GM23248 (cell line): Measurements from ENCODE around the gene LHFPL2. TPM values are rescaled to one million over a fixed set of nuclear protein-coding genes. Genes with fewer than 3 reads are reported as not detected.

Experiments used
- DNase-seq: peaks from one replicate; pipeline ENCODE4 v3.0.0-alpha.2; 2015
- H2AFZ ChIP-seq: fragments of 200-600 bp; sonication (generic); 2 replicates; pipeline ENCODE4 v1.6.1; 2016; ENCODE audit warnings: antibody characterized with exemption
- H3F3A ChIP-seq: fragments of 200-600 bp; sonication (generic); 2 replicates; pipeline ENCODE4 v1.6.1; 2016; ENCODE audit warnings: mild to moderate bottlenecking, antibody characterized with exemption, mixed run types; ENCODE audit not compliant: insufficient read depth
- H3K27ac ChIP-seq: fragments of 200-600 bp; sonication (generic); 2 replicates; pipeline ENCODE4 v1.5.1; 2016; ENCODE audit warnings: mild to moderate bottlenecking
- H3K27me3 ChIP-seq: fragments of 200-600 bp; sonication (generic); replicated peaks from 2 replicates; pipeline ENCODE4 v1.6.1; 2016; ENCODE audit warnings: mild to moderate bottlenecking; ENCODE audit not compliant: insufficient read depth
- H3K36me3 ChIP-seq: fragments of 200-600 bp; sonication (generic); 2 replicates; pipeline ENCODE4 v1.6.1; 2016; ENCODE audit warnings: low read depth, mild to moderate bottlenecking
- H3K4me1 ChIP-seq: fragments of 200-600 bp; sonication (generic); 2 replicates; pipeline ENCODE4 v1.6.1; 2016; ENCODE audit warnings: mild to moderate bottlenecking; ENCODE audit not compliant: insufficient read depth
- H3K4me2 ChIP-seq: fragments of 200-600 bp; sonication (generic); one replicate; pipeline ENCODE4 v1.6.1; 2016; ENCODE audit warnings: mild to moderate bottlenecking; ENCODE audit not compliant: unreplicated experiment
- H3K4me3 ChIP-seq: fragments of 200-600 bp; sonication (generic); 2 replicates; pipeline ENCODE4 v1.5.1; 2016; ENCODE audit warnings: mild to moderate bottlenecking
- H3K79me2 ChIP-seq: fragments of 200-600 bp; sonication (generic); 2 replicates; pipeline ENCODE4 v1.6.1; 2016; ENCODE audit warnings: mild to moderate bottlenecking; ENCODE audit not compliant: insufficient read depth
- H3K9ac ChIP-seq: fragments of 200-600 bp; sonication (generic); 2 replicates; pipeline ENCODE4 v1.6.1; 2016; ENCODE audit warnings: mild to moderate bottlenecking
- H3K9me2 ChIP-seq: fragments of 200-600 bp; sonication (generic); 2 replicates; pipeline ENCODE4 v1.6.1; 2016; ENCODE audit warnings: mixed run types, mild to moderate bottlenecking, moderate library complexity; ENCODE audit not compliant: insufficient read depth
- H3K9me3 ChIP-seq: fragments of 200-600 bp; sonication (generic); one replicate; pipeline ENCODE4 v1.6.1; 2017; ENCODE audit warnings: low read depth
- H4K20me1 ChIP-seq: fragments of 200-600 bp; sonication (generic); 2 replicates; pipeline ENCODE4 v1.6.0; 2016; ENCODE audit not compliant: insufficient read depth
- EZH2 ChIP-seq: fragments of 200-600 bp; sonication (generic); IDR thresholded peaks from 2 replicates; pipeline ENCODE4 v1.6.1; 2018; ENCODE audit warnings: antibody characterized with exemption, mild to moderate bottlenecking; ENCODE audit not compliant: insufficient read depth, poor library complexity, severe bottlenecking
- EZH2phosphoT487 ChIP-seq: fragments of 200-600 bp; sonication (generic); IDR thresholded peaks from 2 replicates; pipeline ENCODE4 v1.6.1; 2018; ENCODE audit warnings: antibody characterized with exemption, moderate library complexity, mild to moderate bottlenecking, low read depth; ENCODE audit not compliant: insufficient read depth
- WGBS, 2 experiments: methylation state at CpG; one replicate each; pipeline ENCODE4 v1.1.6; 2015 to 2017; ENCODE audit warnings: low lambda C conversion rate in 2 of 2, low coverage in 1 of 2; ENCODE audit errors: missing lambda C conversion rate in 2 of 2; 5-methylcytosine and 5-hydroxymethylcytosine counted together
- in situ Hi-C: fragments of 300-500 bp; cut with MboI; formaldehyde crosslinking; loops from 2 replicates; pipeline ENCODE4 v1.15.0; 2020
- polyA plus RNA-seq: library from polyadenylated mRNA; unstranded; fragments of >200 nt; fragmentation: Nextera tagmentation; extraction: Ambion mirVana; gene quantifications from 2 replicates; pipeline ENCODE4 v1.2.1, GENCODE V29; 2016
- total RNA-seq: library from RNA; depleted of rRNA; stranded (reverse); fragments of >200 nt; shearing (Covaris generic); gene quantifications from 2 replicates; pipeline ENCODE4 v1.2.3, GENCODE V29; 2014

LHFPL2 gene
- total and polyA plus RNA-seq, 2 experiments from 2014 or later = 8.0 to 13.7 TPM

DNA sequence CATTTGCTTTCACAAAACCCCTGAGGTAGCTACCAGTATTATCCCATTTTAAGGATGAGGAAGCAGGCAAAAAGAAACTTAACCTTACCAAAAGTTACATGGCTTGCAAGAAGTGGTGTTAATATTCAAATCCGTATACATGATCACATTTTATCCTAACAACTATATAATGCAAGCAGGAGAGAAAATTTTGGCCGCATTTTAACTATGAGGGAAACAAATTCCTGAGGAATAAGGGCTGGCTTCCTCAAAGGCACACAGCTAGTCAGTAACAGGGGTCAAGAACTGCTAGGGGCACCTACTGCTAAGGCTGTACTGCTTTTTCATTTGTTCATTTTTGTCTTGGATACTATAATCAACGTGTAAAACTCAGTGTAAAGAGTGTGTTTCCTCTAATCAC lies 81.0 kb downstream of the LHFPL2 start:
- Histone ChIP-seq H3K36me3 (no peaks in the 10 kb centered on the region), H3K27me3 (no peaks in the 10 kb centered on the region), H3K27ac (peak overlapping the region; percentile 67), H4K20me1 (no peaks in the 10 kb centered on the region), H3K4me1 (peaks cover 20% of the 10 kb centered on the region), H3K4me2 (no peak overlapping the region), H2AFZ (no peak overlapping the region), H3K9me2 (no peaks in the 10 kb centered on the region), H3K9me3 (no peaks in the 10 kb centered on the region), H3K79me2 (peaks cover 45% of the 10 kb centered on the region), H3K4me3 (no peak overlapping the region), H3K9ac (peak overlapping the region; percentile 42; the same call in 1 of the 2 replicates), H3F3A (peaks cover 24% of the 10 kb centered on the region)
- TF ChIP-seq EZH2phosphoT487 (no peak), EZH2 (no peak)
- WGBS, 2 experiments = 28% methylated on average over 3 of the region's 3 CpGs
- DNase-seq = no peak
- in situ Hi-C loops = no loop called here

DNA sequence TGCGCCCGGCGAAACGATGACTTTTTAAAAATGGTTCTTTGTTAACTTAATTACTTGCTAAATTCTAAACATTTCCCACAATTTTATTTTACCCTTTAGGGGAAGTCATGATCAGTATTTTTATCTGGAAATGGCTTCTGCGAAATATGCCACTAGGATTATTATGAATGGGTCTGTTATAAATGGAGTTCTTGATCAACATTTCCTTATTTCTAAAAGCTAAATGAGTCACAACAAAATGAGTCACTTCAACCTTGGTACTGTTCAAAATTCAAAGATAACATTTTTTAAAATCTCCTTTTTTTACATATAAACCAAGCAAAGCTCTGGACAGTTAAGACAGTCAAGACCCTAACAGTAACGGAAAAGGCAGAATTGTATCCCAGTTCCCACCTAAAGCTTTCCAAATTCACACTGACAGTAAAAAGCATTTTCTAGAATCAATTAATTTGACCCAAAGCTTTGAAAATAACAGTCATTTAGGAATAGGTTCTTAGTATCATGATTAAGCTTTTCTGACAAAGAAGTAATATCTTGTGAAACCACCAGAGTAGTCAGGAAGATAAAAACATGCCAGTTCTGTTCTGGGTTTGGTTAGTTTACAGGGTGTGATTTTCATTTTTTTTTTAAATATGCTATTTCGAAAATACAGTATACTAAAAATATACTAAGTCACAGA lies 81.7 kb downstream of the LHFPL2 start:
- Histone ChIP-seq H3K9me2 (no peaks in the 10 kb centered on the region), H3K4me1 (peaks cover 20% of the 10 kb centered on the region), H3F3A (peaks cover 24% of the 10 kb centered on the region), H3K9ac (peak overlapping the region; percentile 42), H3K27me3 (no peaks in the 10 kb centered on the region), H3K27ac (peak overlapping the region; percentile 67), H4K20me1 (no peaks in the 10 kb centered on the region), H3K9me3 (no peaks in the 10 kb centered on the region), H2AFZ (no peak overlapping the region), H3K79me2 (peaks cover 45% of the 10 kb centered on the region), H3K4me3 (no peak overlapping the region), H3K4me2 (peak overlapping the region; percentile 50), H3K36me3 (no peaks in the 10 kb centered on the region)
- in situ Hi-C loops = no loop called here
- no peak for TF ChIP-seq EZH2
- TF ChIP-seq EZH2phosphoT487 = no peak
- WGBS, 2 experiments = 66 to 68% methylated on average over 7 of the region's 7 CpGs
- DNase-seq = peak; percentile 68

DNA sequence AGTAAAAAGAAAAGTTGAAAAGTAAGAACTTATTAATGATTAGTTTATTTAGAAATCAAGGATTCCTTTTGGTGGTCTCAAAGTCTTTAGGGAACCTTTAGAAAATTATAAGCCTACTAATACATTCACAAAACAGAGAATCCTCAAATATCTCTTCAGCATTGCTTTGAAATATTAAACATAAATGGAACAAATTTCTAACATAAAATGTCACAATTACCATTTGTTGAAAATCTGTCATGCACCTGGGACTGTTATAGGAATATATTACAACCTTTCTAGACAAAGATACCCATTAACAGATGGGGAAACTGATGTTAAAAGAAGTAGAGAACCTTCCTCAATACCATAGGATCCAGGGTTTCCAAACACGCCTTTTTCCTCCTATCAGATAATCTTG lies 83.2 kb downstream of the LHFPL2 start:
- Histone ChIP-seq H3K79me2 (peaks cover 45% of the 10 kb centered on the region), H3K9me2 (no peaks in the 10 kb centered on the region), H3K4me3 (no peak overlapping the region), H2AFZ (no peak overlapping the region), H3F3A (peaks cover 24% of the 10 kb centered on the region), H3K9ac (no peak overlapping the region), H3K4me2 (no peak overlapping the region), H3K9me3 (no peaks in the 10 kb centered on the region), H4K20me1 (no peaks in the 10 kb centered on the region), H3K36me3 (no peaks in the 10 kb centered on the region), H3K4me1 (peaks cover 20% of the 10 kb centered on the region), H3K27ac (no peak overlapping the region), H3K27me3 (no peaks in the 10 kb centered on the region)
- in situ Hi-C loops = no loop called here
- TF ChIP-seq EZH2 = no peak
- TF ChIP-seq EZH2phosphoT487 = no peak
- DNase-seq = no peak
- WGBS, 2 experiments = 94 to 97% methylated on average over 1 of the region's 1 CpG

DNA sequence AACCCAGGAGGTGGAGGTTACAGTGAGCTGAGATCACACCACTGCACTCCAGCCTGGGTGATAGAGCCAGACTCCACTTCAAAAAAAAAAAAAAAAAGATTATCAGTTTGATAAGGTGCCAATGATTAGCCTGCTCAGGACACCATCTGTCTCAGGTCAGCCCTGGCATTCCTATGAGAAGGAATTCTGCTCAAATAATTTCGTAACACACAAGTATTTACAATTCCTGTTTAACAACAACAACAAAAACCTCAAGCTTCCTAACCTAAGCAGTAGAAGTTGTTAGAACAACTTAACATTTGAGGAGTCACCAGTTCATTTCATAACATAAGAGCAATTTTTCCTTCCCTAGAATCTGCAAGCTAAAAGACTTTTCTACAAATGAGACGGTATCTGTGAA lies 85.0 kb downstream of the LHFPL2 start:
- Histone ChIP-seq H2AFZ (no peak overlapping the region), H3K4me1 (peaks cover 20% of the 10 kb centered on the region), H3K9ac (no peak overlapping the region), H3F3A (peaks cover 20% of the 10 kb centered on the region), H3K4me3 (no peak overlapping the region), H3K9me3 (no peaks in the 10 kb centered on the region), H3K9me2 (no peaks in the 10 kb centered on the region), H3K27ac (no peak overlapping the region), H3K79me2 (peaks cover 32% of the 10 kb centered on the region), H3K4me2 (no peak overlapping the region), H3K36me3 (no peaks in the 10 kb centered on the region), H3K27me3 (no peaks in the 10 kb centered on the region), H4K20me1 (no peaks in the 10 kb centered on the region)
- TF ChIP-seq EZH2phosphoT487 (no peak), EZH2 (no peak)
- WGBS, 2 experiments = 88 to 96% methylated on average over 2 of the region's 2 CpGs
- in situ Hi-C loops = no loop called here
- no peak for DNase-seq
